A673 (cell line): Measurements from ENCODE around the gene C1orf210. TPM values are rescaled to one million over a fixed set of nuclear protein-coding genes. Genes with fewer than 3 reads are reported as not detected.

ENCODE experiments used
- BruUV-seq: library from RNA; stranded (reverse); fragments of 400-500 nt; replicated peaks from 2 replicates; lab custom pipeline; 2021; lab: Mats Ljungman, UMichigan
- CTCF ChIA-PET: fragments of 300-600 bp; sonication (Branson Sonifier 250); formaldehyde crosslinking; loops from one replicate; lab custom pipeline; 2022; ENCODE audit warnings: antibody characterized with exemption; lab: Charles Lee
- POLR2A ChIA-PET: fragments of 300-600 bp; sonication (Branson Sonifier 250); formaldehyde crosslinking; loops from one replicate; lab custom pipeline; 2022; ENCODE audit warnings: antibody characterized with exemption; ENCODE audit not compliant: low non-redundant PET; lab: Charles Lee
- DNase-seq: peaks from one replicate; pipeline ENCODE4 v3.0.0-alpha.2; 2015; ENCODE audit warnings: low spot score
- H3K27ac ChIP-seq: fragments of 200-600 bp; sonication (generic); 2 replicates; pipeline ENCODE4 v1.5.1; 2016; ENCODE audit warnings: mixed run types, low read depth, mild to moderate bottlenecking, mixed read lengths, antibody characterized with exemption, low read length; ENCODE audit not compliant: poor library complexity, severe bottlenecking
- H3K27me3 ChIP-seq: fragments of 200-600 bp; sonication (generic); replicated peaks from 2 replicates; pipeline ENCODE4 v1.6.1; 2017; ENCODE audit warnings: mixed run types, low read depth, mild to moderate bottlenecking, mixed read lengths, antibody characterized with exemption, low read length; ENCODE audit not compliant: insufficient read depth, poor library complexity
- H3K36me3 ChIP-seq: fragments of 200-600 bp; sonication (generic); 2 replicates; pipeline ENCODE4 v1.6.1; 2016; ENCODE audit warnings: mixed run types, mild to moderate bottlenecking, mixed read lengths, antibody characterized with exemption, low read length; ENCODE audit not compliant: insufficient read depth, poor library complexity, severe bottlenecking
- H3K4me1 ChIP-seq: fragments of 200-600 bp; sonication (generic); 2 replicates; pipeline ENCODE4 v1.6.1; 2017; ENCODE audit warnings: mixed run types, mild to moderate bottlenecking, mixed read lengths, antibody characterized with exemption, low read length; ENCODE audit not compliant: insufficient read depth, poor library complexity, severe bottlenecking
- H3K4me3 ChIP-seq: fragments of 200-600 bp; sonication (generic); 2 replicates; pipeline ENCODE4 v1.5.1; 2016; ENCODE audit warnings: low read depth, mixed run types, mild to moderate bottlenecking, mixed read lengths, low read length; ENCODE audit not compliant: poor library complexity, severe bottlenecking
- H3K9me3 ChIP-seq: fragments of 200-600 bp; sonication (generic); 2 replicates; pipeline ENCODE4 v1.6.1; 2016; ENCODE audit warnings: mixed run types, low read depth, mild to moderate bottlenecking, mixed read lengths, antibody characterized with exemption, low read length; ENCODE audit not compliant: poor library complexity, severe bottlenecking
- CTCF ChIP-seq: fragments of 300-800, 200-600 bp; sonication (generic); conservative IDR thresholded peaks from 2 replicates; pipeline ENCODE4 v1.5.1; 2017; ENCODE audit warnings: low read depth, mild to moderate bottlenecking, antibody characterized with exemption, low read length, moderate library complexity, mixed read lengths
- EZH2 ChIP-seq: fragments of 200-600 bp; sonication (generic); IDR thresholded peaks from 2 replicates; pipeline ENCODE4 v1.6.1; 2017; ENCODE audit warnings: borderline replicate concordance, low read depth, mild to moderate bottlenecking, mixed read lengths, antibody characterized with exemption, low read length; ENCODE audit not compliant: poor library complexity, severe bottlenecking
- intact Hi-C: fragments of 100-400 bp; cut with micrococcal nuclease; formaldehyde crosslinking; loops from one replicate; pipeline ENCODE4 v1.10.0; 2022; ENCODE audit not compliant: unreplicated experiment
- total RNA-seq: library from RNA; stranded (reverse); gene quantifications from 2 replicates; pipeline ENCODE4 v1.2.3, GENCODE V29; 2021

Gene C1orf210
- total RNA-seq, 1 experiment from 2014 or later = not detected

DNA sequence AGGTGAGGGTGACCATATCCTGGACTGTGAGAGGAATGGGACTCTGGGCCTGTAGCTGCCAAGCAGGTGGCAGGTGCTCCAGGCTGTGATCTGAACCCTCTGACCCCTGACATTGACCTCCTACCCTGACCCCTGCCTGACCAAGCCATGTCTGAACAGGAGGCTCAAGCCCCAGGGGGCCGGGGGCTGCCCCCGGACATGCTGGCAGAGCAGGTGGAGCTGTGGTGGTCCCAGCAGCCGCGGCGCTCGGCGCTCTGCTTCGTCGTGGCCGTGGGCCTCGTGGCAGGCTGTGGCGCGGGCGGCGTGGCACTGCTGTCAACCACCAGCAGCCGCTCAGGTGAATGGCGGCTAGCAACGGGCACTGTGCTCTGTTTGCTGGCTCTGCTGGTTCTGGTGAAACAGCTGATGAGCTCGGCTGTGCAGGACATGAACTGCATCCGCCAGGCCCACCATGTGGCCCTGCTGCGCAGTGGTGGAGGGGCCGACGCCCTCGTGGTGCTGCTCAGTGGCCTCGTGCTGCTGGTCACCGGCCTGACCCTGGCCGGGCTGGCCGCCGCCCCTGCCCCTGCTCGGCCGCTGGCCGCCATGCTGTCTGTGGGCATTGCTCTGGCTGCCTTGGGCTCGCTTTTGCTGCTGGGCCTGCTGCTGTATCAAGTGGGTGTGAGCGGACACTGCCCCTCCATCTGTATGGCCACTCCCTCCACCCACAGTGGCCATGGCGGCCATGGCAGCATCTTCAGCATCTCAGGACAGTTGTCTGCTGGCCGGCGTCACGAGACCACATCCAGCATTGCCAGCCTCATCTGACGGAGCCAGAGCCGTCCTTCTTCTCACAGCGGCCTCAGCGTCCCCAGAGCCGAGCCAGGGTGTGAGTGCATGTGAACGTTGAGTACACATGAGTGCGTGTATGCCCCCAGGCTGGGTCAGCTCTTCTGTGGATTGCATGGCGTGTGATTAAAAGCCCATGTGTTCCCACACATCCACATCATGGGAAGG is 12.5 kb downstream of the C1orf210 start:
- POLR2A ChIA-PET = no interaction called here
- Histone ChIP-seq H3K36me3 (no peaks in the 10 kb centered on the region), H3K9me3 (no peaks in the 10 kb centered on the region), H3K4me3 (no peak overlapping the region), H3K27ac (no peak overlapping the region), H3K27me3 (no peaks in the 10 kb centered on the region), H3K4me1 (peaks cover 10% of the 10 kb centered on the region)
- intact Hi-C loops = no loop called here
- TF ChIP-seq CTCF (no peak), EZH2 (no peak)
- BruUV-seq = no TSS peak
- DNase-seq = no peak
- CTCF ChIA-PET = no interaction called here

GRCh38 chr1:43272161-43272560 is 13.2 kb downstream of the C1orf210 start:
- Histone ChIP-seq H3K27me3 (no peaks in the 10 kb centered on the region), H3K27ac (no peak overlapping the region), H3K4me1 (peaks cover 10% of the 10 kb centered on the region), H3K36me3 (no peaks in the 10 kb centered on the region), H3K9me3 (no peaks in the 10 kb centered on the region), H3K4me3 (no peak overlapping the region)
- no TSS peak for BruUV-seq
- intact Hi-C loops = no loop called here
- ChIA-PET CTCF (no interaction called here), POLR2A (no interaction called here)
- no peak for DNase-seq
- TF ChIP-seq EZH2 = no peak
- TF ChIP-seq CTCF = no peak

DNA sequence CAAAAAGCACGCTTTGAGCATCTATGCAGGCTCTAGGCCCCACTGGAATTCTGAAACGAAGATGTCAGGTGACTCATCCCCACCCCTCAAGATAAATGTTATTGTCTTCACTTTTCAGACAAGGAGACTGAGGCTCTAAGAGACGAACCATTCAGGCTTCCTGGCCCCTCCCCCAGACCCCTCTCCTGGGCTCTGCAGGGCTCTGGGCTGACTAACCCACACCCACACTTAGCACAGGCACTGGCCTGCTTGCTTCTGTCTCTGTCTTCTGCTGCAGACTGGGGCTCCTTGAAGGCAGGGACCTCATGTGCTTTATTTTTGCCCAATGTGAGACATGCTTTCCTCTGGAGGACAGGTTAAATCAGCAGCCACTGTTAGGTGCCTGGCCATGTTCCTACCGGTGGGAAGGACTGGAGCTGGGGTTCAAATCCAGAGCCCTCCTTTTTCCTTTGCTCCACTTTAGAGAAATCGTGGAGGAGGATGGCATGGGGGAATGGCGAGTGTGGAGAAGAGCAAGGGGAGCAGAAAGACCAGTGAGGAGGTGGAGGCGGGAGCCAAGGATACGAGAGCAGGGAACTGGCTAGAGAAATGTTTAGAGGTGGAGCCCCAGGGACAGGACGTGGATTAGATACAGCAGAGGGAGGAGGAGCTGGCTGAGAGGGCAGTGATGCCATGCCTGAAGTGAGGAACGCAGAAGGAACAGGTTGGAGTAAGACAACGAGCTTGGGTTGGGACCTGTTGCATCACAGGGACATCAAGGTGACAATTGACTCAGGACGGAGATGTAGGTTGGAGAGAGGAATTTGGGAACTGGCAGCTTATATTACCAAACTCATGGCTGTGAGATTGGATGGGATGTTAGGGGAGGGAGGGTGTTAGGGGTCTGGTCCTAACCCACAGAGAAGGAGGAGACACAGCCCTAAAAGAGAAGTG is 13.9 kb downstream of the C1orf210 start:
- no peak for DNase-seq
- intact Hi-C loops = no loop called here

More for the DNA sequence above, 13.9 kb downstream of the C1orf210 start:
- no peaks in the 10 kb centered on the region for H3K36me3 ChIP-seq
- H3K4me3 ChIP-seq = peak overlapping the region; percentile 15
- ChIA-PET CTCF (no interaction called here), POLR2A (no interaction called here)
- no peak overlapping the region for H3K27ac ChIP-seq
- no peaks in the 10 kb centered on the region for H3K27me3 ChIP-seq
- BruUV-seq = no TSS peak
- TF ChIP-seq EZH2 (no peak), CTCF (no peak)
- peaks cover 10% of the 10 kb centered on the region for H3K4me1 ChIP-seq
- no peaks in the 10 kb centered on the region for H3K9me3 ChIP-seq
